Fibroblast of upper back skin (primary cell): Measurements from ENCODE around the gene DENND5A.

Experiments
- DNase-seq: peaks from one replicate; pipeline ENCODE4 v3.0.0-alpha.2; 2013

Gene DENND5A

GRCh38 chr11:9092853-9093778, 172.0 kb downstream of the DENND5A start:
- DNase-seq, result no peak

- DNase-seq, result no peak
Observed at GRCh38 chr11:9092072-9092471, 173.1 kb downstream of the DENND5A start.

GRCh38 chr11:9091044-9091922, 173.9 kb downstream of the DENND5A start, which contains the start of gene SCUBE2:
Gene SCUBE2 (minus strand): TSS chr11:9091599. CDS start chr11:9091528, 71 bp downstream.
- no peak for DNase-seq

- DNase-seq, result no peak
Observed at GRCh38 chr11:9090488-9091043, 174.6 kb downstream of the DENND5A start.

- no peak for DNase-seq
Observed at GRCh38 chr11:9089636-9090035, 175.5 kb downstream of the DENND5A start.

- DNase-seq, result no peak
Observed at GRCh38 chr11:9089061-9089460, 176.1 kb downstream of the DENND5A start.
